PFSK-1 (cell line): ENCODE measurements around the gene DISC1.

Experiments used
- FOXP2 ChIP-seq: optimal IDR thresholded peaks from 2 replicates; pipeline ENCODE3; 2011; ENCODE audit warnings: borderline replicate concordance, control low read depth, inconsistent platforms; ENCODE audit not compliant: insufficient read depth; ENCODE audit errors: extremely low read length, extremely low read depth
- POLR2AphosphoS5 ChIP-seq: IDR thresholded peaks from 2 replicates; pipeline ENCODE4 v1.6.1; 2012; ENCODE audit warnings: low read depth, mild to moderate bottlenecking, control low read depth, low read length, moderate library complexity
- REST ChIP-seq, 2 experiments: IDR thresholded peaks; 2 replicates each; pipeline versions ENCODE4 v1.6.1 to v1.8.0; 2011 to 2012; ENCODE audit warnings: low read depth in 2 of 2, low read length in 2 of 2, control low read depth in 1 of 2, inconsistent platforms in 1 of 2, mild to moderate bottlenecking in 1 of 2, moderate library complexity in 1 of 2; ENCODE audit not compliant: insufficient read depth in 1 of 2
- SIN3A ChIP-seq: IDR thresholded peaks from 2 replicates; pipeline ENCODE4 v1.6.1; 2012; ENCODE audit warnings: mild to moderate bottlenecking, low read length, moderate library complexity, borderline replicate concordance; ENCODE audit not compliant: insufficient read depth
- TAF1 ChIP-seq: IDR thresholded peaks from 2 replicates; pipeline ENCODE4 v1.6.1; 2012; ENCODE audit warnings: low read length, control low read depth, borderline replicate concordance; ENCODE audit not compliant: insufficient read depth

Gene DISC1

GRCh38 chr1:231583376-231583775, 43.2 kb upstream of the DISC1 start:
- TF ChIP-seq FOXP2 (no peak), REST (IDR thresholded peaks at IDR 0.05; ENCODE audit: insufficient read depth in 1 of 2, low read depth in 2 of 2, low read length in 2 of 2) (no peak), SIN3A (no peak), POLR2AphosphoS5 (no peak)

- no peak for TF ChIP-seq TAF1
- TF ChIP-seq SIN3A, result no peak
- no peak for TF ChIP-seq FOXP2
- TF ChIP-seq POLR2AphosphoS5, result no peak
- no peak for TF ChIP-seq REST (IDR thresholded peaks at IDR 0.05; ENCODE audit: insufficient read depth in 1 of 2, low read depth in 2 of 2, low read length in 2 of 2)
Measured at GRCh38 chr1:231584117-231584516, 42.5 kb upstream of the DISC1 start.

- TF ChIP-seq FOXP2 (no peak), REST (IDR thresholded peaks at IDR 0.05; ENCODE audit: insufficient read depth in 1 of 2, low read depth in 2 of 2, low read length in 2 of 2) (no peak), SIN3A (no peak)
Measured at GRCh38 chr1:231584921-231585320, 41.7 kb upstream of the DISC1 start.

- TF ChIP-seq FOXP2 (no peak), SIN3A (no peak), REST (IDR thresholded peaks at IDR 0.05; ENCODE audit: insufficient read depth in 1 of 2, low read depth in 2 of 2, low read length in 2 of 2) (no peak), TAF1 (no peak), POLR2AphosphoS5 (no peak)
Measured at GRCh38 chr1:231590453-231591198, 36.0 kb upstream of the DISC1 start.

DNA sequence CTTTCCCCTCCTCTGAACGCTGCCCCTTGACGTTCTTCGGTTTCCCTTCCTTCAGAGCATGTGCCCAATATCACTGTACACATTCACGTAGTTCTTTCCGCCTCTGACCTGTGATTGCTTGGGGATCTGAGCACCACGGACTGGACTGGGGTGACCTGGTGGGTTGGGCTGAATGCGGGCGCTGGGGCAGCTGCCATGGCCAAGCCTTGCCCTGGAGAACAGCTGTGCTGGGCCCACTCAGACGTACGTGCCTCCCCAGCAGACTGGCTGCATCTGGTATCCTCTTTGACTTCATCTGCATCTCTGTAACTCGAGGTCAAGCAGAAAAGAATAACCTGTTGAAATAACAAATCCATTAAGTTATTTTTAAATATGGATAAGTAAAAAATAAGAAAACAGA, 35.1 kb upstream of the DISC1 start:
- TF ChIP-seq SIN3A (no peak), TAF1 (no peak), POLR2AphosphoS5 (no peak), REST (IDR thresholded peaks at IDR 0.05; ENCODE audit: insufficient read depth in 1 of 2, low read depth in 2 of 2, low read length in 2 of 2) (no peak), FOXP2 (no peak)
